HCT116 (cell line): ENCODE measurements around the gene GINS3. TPM values are rescaled to one million over a fixed set of nuclear protein-coding genes. Genes with fewer than 3 reads are reported as not detected.

ENCODE experiments used
- ATAC-seq: fragments of 200-7000 bp; cut with Tn5 transposase; 2 replicates; pipeline ENCODE4 v1.9.1; 2020; ENCODE audit warnings: mild to moderate bottlenecking, moderate library complexity
- BruUV-seq: library from RNA; stranded (reverse); fragments of 400-500 nt; replicated peaks from 2 replicates; lab custom pipeline; 2021; lab: Mats Ljungman, UMichigan
- CTCF ChIA-PET: fragments of 300-600 bp; sonication (Branson Sonifier 250); formaldehyde crosslinking; loops from one replicate; lab custom pipeline; 2021; ENCODE audit warnings: antibody characterized with exemption; lab: Charles Lee
- POLR2A ChIA-PET: fragments of 300-600, 350-600 bp; sonication (Branson Sonifier 250); formaldehyde crosslinking; loops from one replicate; lab custom pipeline; 2021; ENCODE audit warnings: antibody characterized with exemption; lab: Charles Lee
- RAD21 ChIA-PET, 2 experiments: fragments of 300-600 bp; sonication (Branson Sonifier 250); formaldehyde crosslinking; loops; one replicate each; lab custom pipeline; 2023; ENCODE audit warnings: low total read pairs in 2 of 2; ENCODE audit not compliant: uncharacterized antibody in 2 of 2, unreplicated experiment in 2 of 2, low non-redundant PET in 1 of 2; lab: Charles Lee
- DNase-seq: peaks from one replicate; pipeline ENCODE4 v3.0.0-alpha.2; 2010; ENCODE audit warnings: low read depth, low spot score
- H2AFZ ChIP-seq: fragments of 200-600 bp; shearing (Covaris generic), sonication (generic); 2 replicates; pipeline ENCODE4 v1.6.1; 2017; ENCODE audit warnings: low read depth, mixed run types, mixed read lengths, antibody characterized with exemption, low read length; ENCODE audit not compliant: poor library complexity, severe bottlenecking
- H3K27ac ChIP-seq: 2 replicates; pipeline ENCODE4 v1.5.1; 2012; ENCODE audit warnings: low read depth, low read length
- H3K27me3 ChIP-seq: fragments of 200-600 bp; sonication (generic); 2 replicates; pipeline ENCODE4 v1.6.1; 2016; ENCODE audit warnings: mixed run types, low read length, mixed read lengths; ENCODE audit not compliant: insufficient read depth
- H3K36me3 ChIP-seq, 2 experiments: fragments of 200-500 bp in 1 of 2; fragments of 200-600 bp in 1 of 2; sonication (Bioruptor generic) in 1 of 2; sonication (generic) in 1 of 2; 2 replicates each; pipeline versions ENCODE4 v1.5.1 to v1.6.1; 2014 to 2016; ENCODE audit warnings: low read length in 2 of 2, inconsistent platforms in 1 of 2, mixed read lengths in 1 of 2, mixed run types in 1 of 2; ENCODE audit not compliant: insufficient read depth in 2 of 2, control insufficient read depth in 1 of 2
- H3K4me1 ChIP-seq, 2 experiments: fragments of 200-600 bp in 1 of 2; sonication (generic) in 1 of 2; 2 replicates each; pipeline versions ENCODE4 v1.5.1 to v1.6.1; 2012 to 2017; ENCODE audit warnings: low read length in 2 of 2, inconsistent platforms in 1 of 2, mild to moderate bottlenecking in 1 of 2, mixed read lengths in 1 of 2, mixed run types in 1 of 2, moderate library complexity in 1 of 2; ENCODE audit not compliant: insufficient read depth in 2 of 2, control insufficient read depth in 1 of 2
- H3K4me2 ChIP-seq: fragments of 200-600 bp; sonication (generic); 2 replicates; pipeline ENCODE4 v1.6.1; 2017; ENCODE audit warnings: mixed run types, low read length, mixed read lengths
- H3K4me3 ChIP-seq, 2 experiments: fragments of 200-600 bp in 1 of 2; sonication (generic) in 1 of 2; replicated peaks in 1 of 2; 2 replicates each; pipeline ENCODE4 v1.5.1; 2011 to 2016; ENCODE audit warnings: low read length in 2 of 2, control low read depth in 1 of 2, low read depth in 1 of 2, mild to moderate bottlenecking in 1 of 2, mixed read lengths in 1 of 2, mixed run types in 1 of 2
- H3K79me2 ChIP-seq: fragments of 200-600 bp; sonication (generic); 2 replicates; pipeline ENCODE4 v1.6.1; 2017; ENCODE audit warnings: mild to moderate bottlenecking, mixed run types, low read length, moderate library complexity, mixed read lengths; ENCODE audit not compliant: insufficient read depth
- H3K9ac ChIP-seq: fragments of 200-600 bp; sonication (generic); 2 replicates; pipeline ENCODE4 v1.6.1; 2016; ENCODE audit warnings: low read length, mixed read lengths
- H3K9me2 ChIP-seq: fragments of 200-600 bp; sonication (generic), shearing (Covaris generic); 2 replicates; pipeline ENCODE4 v1.6.1; 2017; ENCODE audit warnings: mixed run types, mild to moderate bottlenecking, moderate library complexity; ENCODE audit not compliant: insufficient read depth
- H3K9me3 ChIP-seq, 2 experiments: fragments of 200-500 bp in 1 of 2; fragments of 200-600 bp in 1 of 2; sonication (Bioruptor generic) in 1 of 2; sonication (generic) in 1 of 2; 2 replicates each; pipeline ENCODE4 v1.6.1; 2014 to 2017; ENCODE audit warnings: low read length in 2 of 2, mixed read lengths in 2 of 2, inconsistent platforms in 1 of 2, low read depth in 1 of 2, mild to moderate bottlenecking in 1 of 2, mixed run types in 1 of 2, moderate library complexity in 1 of 2; ENCODE audit not compliant: control insufficient read depth in 1 of 2, insufficient read depth in 1 of 2
- H4K20me1 ChIP-seq: fragments of 200-600 bp; sonication (generic), shearing (Covaris generic); 2 replicates; pipeline ENCODE4 v1.6.1; 2017; ENCODE audit warnings: mixed run types, mild to moderate bottlenecking, moderate library complexity; ENCODE audit not compliant: insufficient read depth
- ATF3 ChIP-seq: IDR thresholded peaks from 2 replicates; pipeline ENCODE4 v1.6.1; 2012
- CBX3 ChIP-seq: IDR thresholded peaks from 2 replicates; pipeline ENCODE4 v1.6.1; 2012; ENCODE audit warnings: low read depth
- CEBPB ChIP-seq: IDR thresholded peaks from 2 replicates; pipeline ENCODE4 v1.6.1; 2012; ENCODE audit warnings: low read depth
- EGR1 ChIP-seq: IDR thresholded peaks from 2 replicates; pipeline ENCODE4 v1.6.1; 2012; ENCODE audit warnings: low read depth
- EZH2 ChIP-seq: fragments of 200-600 bp; sonication (generic); IDR thresholded peaks from 2 replicates; pipeline ENCODE4 v1.6.1; 2017; ENCODE audit warnings: antibody characterized with exemption, mixed run types
- EZH2phosphoT487 ChIP-seq: fragments of 200-600 bp; IDR thresholded peaks from 2 replicates; pipeline ENCODE4 v1.6.1; 2018; ENCODE audit warnings: antibody characterized with exemption, borderline replicate concordance
- POLR2AphosphoS5 ChIP-seq: IDR thresholded peaks from 2 replicates; pipeline ENCODE4 v1.6.1; 2011; ENCODE audit warnings: mild to moderate bottlenecking, low read depth, low read length, moderate library complexity
- RAD21 ChIP-seq: IDR thresholded peaks from 2 replicates; pipeline ENCODE4 v1.6.1; 2012; ENCODE audit warnings: low read depth, mild to moderate bottlenecking
- REST ChIP-seq: IDR thresholded peaks from 2 replicates; pipeline ENCODE4 v1.6.1; 2012; ENCODE audit warnings: low read depth
- SIN3A ChIP-seq: IDR thresholded peaks from 2 replicates; pipeline ENCODE4 v1.6.1; 2012; ENCODE audit warnings: low read depth
- SRF ChIP-seq: IDR thresholded peaks from 2 replicates; pipeline ENCODE4 v1.6.1; 2012; ENCODE audit warnings: low read depth
- TCF7L2 ChIP-seq: IDR thresholded peaks from 2 replicates; pipeline ENCODE4 v1.7.0; 2011; ENCODE audit warnings: borderline replicate concordance, inconsistent platforms; ENCODE audit not compliant: insufficient read depth, insufficient read length; ENCODE audit errors: extremely low read depth
- YY1 ChIP-seq: IDR thresholded peaks from 2 replicates; pipeline ENCODE4 v1.6.1; 2011; ENCODE audit warnings: low read length, low read depth, moderate library complexity, mild to moderate bottlenecking; ENCODE audit not compliant: insufficient replicate concordance; ENCODE audit errors: extremely low read depth
- ZBTB33 ChIP-seq: IDR thresholded peaks from 2 replicates; pipeline ENCODE4 v1.6.1; 2011; ENCODE audit warnings: mild to moderate bottlenecking, low read length, moderate library complexity; ENCODE audit not compliant: insufficient replicate concordance; ENCODE audit errors: extremely low read depth
- intact Hi-C: fragments of 100-400 bp; cut with micrococcal nuclease; formaldehyde crosslinking; loops from 2 replicates; pipeline ENCODE4 v1.10.0; 2022
- total RNA-seq: library from RNA; stranded (reverse); gene quantifications from one replicate; pipeline ENCODE4 v1.2.1, GENCODE V29; 2021; ENCODE audit not compliant: unreplicated experiment

Gene GINS3
- total RNA-seq, 1 experiment from 2014 or later = 12.1 TPM

GRCh38 chr16:58392215-58393137 is at the start of gene GINS3 (continued):
- TF ChIP-seq REST = no peak
- no peak for TF ChIP-seq ATF3
- TF ChIP-seq EZH2 = no peak
- peak; percentile 16 for TF ChIP-seq TCF7L2
- peak; percentile 97 for TF ChIP-seq SRF
- TF ChIP-seq CEBPB = no peak
- no peak for TF ChIP-seq EGR1

- BruUV-seq = no TSS peak
- Histone ChIP-seq H3K9me2 (no peaks in the 10 kb centered on the region), H3K79me2 (no peaks in the 10 kb centered on the region), H4K20me1 (no peaks in the 10 kb centered on the region), H3K27ac (no peak overlapping the region), H3K4me1 (peaks cover 0 to 2% of the 10 kb centered on the region in 2 experiments; a peak in 1 of 4 replicates), H3K9me3 (no peaks in the 10 kb centered on the region), H3K4me2 (no peak overlapping the region), H3K36me3 (no peaks in the 10 kb centered on the region), H3K9ac (no peak overlapping the region), H2AFZ (no peak overlapping the region), H3K27me3 (0 out of 2 replicates have a peak, but pooled peaks cover 1% of the 10 kb centered on the region), H3K4me3 (no peak overlapping the region)
- DNase-seq = no peak
- ChIA-PET CTCF (no interaction called here), POLR2A (no interaction called here), RAD21 (no interaction called here)
- no peak for ATAC-seq
- intact Hi-C loops = no loop called here
- TF ChIP-seq EZH2 (no peak), YY1 (no peak), EZH2phosphoT487 (no peak), SIN3A (no peak), POLR2AphosphoS5 (no peak), CBX3 (no peak), RAD21 (no peak), REST (no peak), ZBTB33 (no peak)
Observed at GRCh38 chr16:58343562-58343961, 48.7 kb upstream of the GINS3 start.
